Measurements from ENCODE around the gene PRRX2.
"Not testable (repeated sequence)": the region's sequence is repeated elsewhere in the genome, so short reads cannot be mapped to it uniquely, and the experiment has no call there.

PRRX2 gene

DNA sequence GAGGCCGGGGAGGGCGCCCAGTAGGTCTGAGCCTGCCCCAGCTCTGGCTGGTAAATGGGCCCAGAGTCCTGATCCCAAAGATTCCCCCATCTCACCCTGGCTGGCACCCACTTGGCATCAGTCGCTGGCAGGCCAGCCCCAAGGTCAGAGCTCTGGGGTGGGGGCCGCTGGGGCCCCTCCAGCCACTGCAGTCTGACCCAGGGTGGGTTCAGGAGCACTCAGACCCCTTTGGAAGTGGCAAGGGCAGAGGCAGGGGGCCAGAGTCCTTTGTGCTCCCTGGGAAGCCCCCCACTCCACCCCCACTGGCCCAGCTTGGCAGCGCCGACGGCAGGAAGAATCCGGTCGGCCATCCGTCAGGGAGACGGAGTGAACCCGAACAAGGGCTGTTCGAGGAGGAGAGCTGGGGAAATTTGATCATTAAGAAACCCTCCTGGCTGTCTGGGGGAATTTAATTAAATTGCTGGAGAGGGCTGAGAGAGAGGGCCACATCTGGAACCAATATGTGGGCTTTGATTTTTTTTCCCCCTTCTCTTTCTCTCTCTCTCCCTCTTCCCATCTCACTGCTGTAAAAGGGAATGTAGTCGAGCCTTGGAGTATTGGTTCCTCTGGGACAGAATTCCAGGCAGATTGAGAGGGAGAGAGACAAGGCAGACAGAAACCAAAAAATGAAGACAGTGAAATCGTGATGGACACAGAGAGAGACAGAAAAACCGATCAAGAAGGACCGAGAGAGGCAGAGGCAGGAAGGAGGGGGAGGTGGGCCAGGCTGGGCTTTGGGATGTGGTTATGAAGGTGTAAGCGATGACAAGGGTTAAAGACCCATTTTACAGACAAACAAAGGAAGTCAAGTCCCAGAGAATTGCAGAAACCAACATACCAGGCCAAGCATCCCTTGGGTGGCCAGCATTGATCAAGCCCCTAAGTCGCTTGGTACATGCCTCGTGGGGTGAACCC is 15.4 kb upstream of the PRRX2 start:
- H2AFZ ChIP-seq (ENCODE audit: low read depth, low read length) = no peak overlapping the region
- H3K27me3 ChIP-seq (ENCODE audit: insufficient read depth, low read length) = peaks cover 14% of the 10 kb centered on the region
- H3K4me1 ChIP-seq (ENCODE audit: insufficient read depth, low read length) = peaks cover 16% of the 10 kb centered on the region
- no peaks in the 10 kb centered on the region for H3K9me3 ChIP-seq (ENCODE audit: low read length)
- no peak overlapping the region for H3K4me3 ChIP-seq (ENCODE audit: low read length)
- no peaks in the 10 kb centered on the region for H3K36me3 ChIP-seq (ENCODE audit: insufficient read depth, low read length)

- no peak overlapping the region for H2AFZ ChIP-seq (ENCODE audit: low read depth, low read length)
- peaks cover 17% of the 10 kb centered on the region for H3K27me3 ChIP-seq (ENCODE audit: insufficient read depth, low read length)
- peaks cover 16% of the 10 kb centered on the region for H3K4me1 ChIP-seq (ENCODE audit: insufficient read depth, low read length)
- no peaks in the 10 kb centered on the region for H3K36me3 ChIP-seq (ENCODE audit: insufficient read depth, low read length)
- no peak overlapping the region for H3K4me3 ChIP-seq (ENCODE audit: low read length)
- H3K9me3 ChIP-seq (ENCODE audit: low read length) = no peaks in the 10 kb centered on the region
These were observed 14.7 kb upstream of the PRRX2 start for GRCh38 chr9:129650680-129651235.

GRCh38 chr9:129653823-129654553 is 11.5 kb upstream of the PRRX2 start:
- H3K36me3 ChIP-seq (ENCODE audit: insufficient read depth, low read length) = no peaks in the 10 kb centered on the region
- H2AFZ ChIP-seq (ENCODE audit: low read depth, low read length) = no peak overlapping the region
- H3K9me3 ChIP-seq (ENCODE audit: low read length) = no peaks in the 10 kb centered on the region
- peaks cover 20% of the 10 kb centered on the region for H3K27me3 ChIP-seq (ENCODE audit: insufficient read depth, low read length)
- peaks cover 11% of the 10 kb centered on the region for H3K4me1 ChIP-seq (ENCODE audit: insufficient read depth, low read length)
- H3K4me3 ChIP-seq (ENCODE audit: low read length) = no peak overlapping the region

DNA sequence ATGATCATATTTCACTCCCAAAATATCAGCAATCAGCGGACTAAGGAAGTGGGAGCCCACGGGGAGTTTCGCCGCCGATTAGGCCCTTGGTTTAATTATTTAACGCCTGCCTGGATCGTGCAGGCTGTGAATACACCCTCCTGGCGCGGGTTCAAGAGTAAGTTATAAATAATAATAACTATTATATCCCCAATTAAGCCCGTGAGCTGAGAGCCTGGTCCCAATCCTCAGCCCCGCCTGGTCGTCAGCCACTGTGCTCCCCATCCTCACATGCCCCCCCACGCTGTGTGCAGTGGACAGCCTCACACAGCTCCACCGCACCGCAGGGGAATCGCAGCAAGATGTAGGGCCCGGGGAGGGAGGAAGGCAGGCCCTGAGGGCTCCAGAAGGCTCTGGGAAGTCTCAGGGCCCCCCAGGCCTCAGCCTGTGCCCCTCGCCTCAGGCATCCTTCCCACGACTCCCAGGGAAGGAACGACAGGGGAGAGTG is 10.8 kb upstream of the PRRX2 start:
- Histone ChIP-seq H3K4me3 (ENCODE audit: low read length) (no peak overlapping the region), H2AFZ (ENCODE audit: low read depth, low read length) (no peak overlapping the region), H3K27me3 (ENCODE audit: insufficient read depth, low read length) (peaks cover 15% of the 10 kb centered on the region), H3K4me1 (ENCODE audit: insufficient read depth, low read length) (peaks cover 11% of the 10 kb centered on the region), H3K36me3 (ENCODE audit: insufficient read depth, low read length) (no peaks in the 10 kb centered on the region), H3K9me3 (ENCODE audit: low read length) (no peaks in the 10 kb centered on the region)

- Histone ChIP-seq H3K27me3 (ENCODE audit: insufficient read depth, low read length) (peaks cover 15% of the 10 kb centered on the region), H3K9me3 (ENCODE audit: low read length) (no peaks in the 10 kb centered on the region), H3K36me3 (ENCODE audit: insufficient read depth, low read length) (no peaks in the 10 kb centered on the region), H3K4me3 (ENCODE audit: low read length) (no peak overlapping the region), H2AFZ (ENCODE audit: low read depth, low read length) (no peak overlapping the region), H3K4me1 (ENCODE audit: insufficient read depth, low read length) (peaks cover 6% of the 10 kb centered on the region)
These were observed 10.3 kb upstream of the PRRX2 start for GRCh38 chr9:129655154-129655553.

GRCh38 chr9:129655696-129656095 is 9.8 kb upstream of the PRRX2 start:
- Histone ChIP-seq H3K36me3 (ENCODE audit: insufficient read depth, low read length) (no peaks in the 10 kb centered on the region), H3K27me3 (ENCODE audit: insufficient read depth, low read length) (peaks cover 11% of the 10 kb centered on the region), H3K4me3 (ENCODE audit: low read length) (no peak overlapping the region), H2AFZ (ENCODE audit: low read depth, low read length) (no peak overlapping the region), H3K9me3 (ENCODE audit: low read length) (no peaks in the 10 kb centered on the region), H3K4me1 (ENCODE audit: insufficient read depth, low read length) (peaks cover 6% of the 10 kb centered on the region)

GRCh38 chr9:129656795-129657390 is 8.6 kb upstream of the PRRX2 start:
- no peak overlapping the region for H2AFZ ChIP-seq (ENCODE audit: low read depth, low read length)
- H3K4me1 ChIP-seq (ENCODE audit: insufficient read depth, low read length) = peaks cover 6% of the 10 kb centered on the region
- no peaks in the 10 kb centered on the region for H3K9me3 ChIP-seq (ENCODE audit: low read length)
- no peak overlapping the region for H3K4me3 ChIP-seq (ENCODE audit: low read length)
- H3K27me3 ChIP-seq (ENCODE audit: insufficient read depth, low read length) = peaks cover 8% of the 10 kb centered on the region
- no peaks in the 10 kb centered on the region for H3K36me3 ChIP-seq (ENCODE audit: insufficient read depth, low read length)

DNA sequence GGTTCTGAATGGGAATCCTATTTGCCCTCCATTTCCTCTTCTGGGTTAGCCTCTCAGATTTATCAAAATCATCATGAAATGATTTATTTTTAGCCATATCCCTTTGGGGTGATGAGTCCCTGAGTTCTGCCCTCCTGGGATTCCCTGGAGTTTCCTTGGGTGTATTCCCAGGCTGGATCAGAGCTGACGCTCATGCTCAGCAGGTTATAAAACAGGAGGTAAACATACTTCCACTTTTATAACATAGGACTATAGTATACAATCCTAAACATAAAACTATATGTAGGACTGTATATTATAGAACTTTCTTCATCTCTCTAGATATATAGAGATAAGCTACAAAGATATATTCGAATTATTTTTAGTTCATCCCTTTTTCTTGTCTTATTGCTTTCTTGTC is 4.4 kb upstream of the PRRX2 start:
- no peaks in the 10 kb centered on the region for H3K36me3 ChIP-seq (ENCODE audit: insufficient read depth, low read length)
- H3K4me3 ChIP-seq (ENCODE audit: low read length) = no peak overlapping the region
- H2AFZ ChIP-seq (ENCODE audit: low read depth, low read length) = no peak overlapping the region
- H3K27me3 ChIP-seq (ENCODE audit: insufficient read depth, low read length) = peaks cover 33% of the 10 kb centered on the region
- H3K4me1 ChIP-seq (ENCODE audit: insufficient read depth, low read length) = peaks cover 2% of the 10 kb centered on the region
- no peaks in the 10 kb centered on the region for H3K9me3 ChIP-seq (ENCODE audit: low read length)

DNA sequence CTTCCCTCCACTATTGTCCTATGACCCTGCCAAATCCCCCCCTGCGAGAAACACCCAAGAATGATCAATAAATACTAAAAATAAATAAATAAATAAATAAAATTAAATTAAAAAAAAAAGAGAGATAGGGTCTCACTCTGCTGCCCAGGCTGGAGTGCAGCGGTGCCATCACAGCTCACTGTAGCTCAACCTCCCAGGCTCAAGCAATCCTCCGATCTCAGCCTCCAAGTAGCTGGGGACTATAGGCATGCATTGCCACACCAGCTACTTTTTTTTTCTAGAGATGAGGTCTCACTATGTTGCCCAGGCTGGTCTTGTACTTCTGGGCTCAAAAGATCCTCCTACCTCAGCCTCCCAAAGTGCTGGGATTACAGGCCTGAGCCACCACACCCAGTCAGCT is 3.2 kb upstream of the PRRX2 start:
- H2AFZ ChIP-seq (ENCODE audit: low read depth, low read length); H3K4me3 ChIP-seq (ENCODE audit: low read length): not testable (repeated sequence)
- H3K27me3 ChIP-seq (ENCODE audit: insufficient read depth, low read length) = peaks cover 40% of the 10 kb centered on the region

GRCh38 chr9:129664746-129665388 is 580 bp upstream of the PRRX2 start:
- peaks cover 56% of the 10 kb centered on the region for H3K27me3 ChIP-seq (ENCODE audit: insufficient read depth, low read length)
- H3K4me1 ChIP-seq (ENCODE audit: insufficient read depth, low read length) = peaks cover 2% of the 10 kb centered on the region
- no peaks in the 10 kb centered on the region for H3K36me3 ChIP-seq (ENCODE audit: insufficient read depth, low read length)
- H3K9me3 ChIP-seq (ENCODE audit: low read length) = no peaks in the 10 kb centered on the region
- H3K4me3 ChIP-seq (ENCODE audit: low read length) = no peak overlapping the region
- no peak overlapping the region for H2AFZ ChIP-seq (ENCODE audit: low read depth, low read length)

More for the DNA sequence above, 3.2 kb upstream of the PRRX2 start:
- H3K36me3 ChIP-seq (ENCODE audit: insufficient read depth, low read length); H3K4me1 ChIP-seq (ENCODE audit: insufficient read depth, low read length); H3K9me3 ChIP-seq (ENCODE audit: low read length): not testable (repeated sequence)

GRCh38 chr9:129665814-129666520 is 520 bp downstream of the PRRX2 start:
- no peak overlapping the region for H2AFZ ChIP-seq (ENCODE audit: low read depth, low read length)
- H3K9me3 ChIP-seq (ENCODE audit: low read length) = no peaks in the 10 kb centered on the region
- peaks cover 56% of the 10 kb centered on the region for H3K27me3 ChIP-seq (ENCODE audit: insufficient read depth, low read length)
- peaks cover 2% of the 10 kb centered on the region for H3K4me1 ChIP-seq (ENCODE audit: insufficient read depth, low read length)
- no peak overlapping the region for H3K4me3 ChIP-seq (ENCODE audit: low read length)
- H3K36me3 ChIP-seq (ENCODE audit: insufficient read depth, low read length) = no peaks in the 10 kb centered on the region

GRCh38 chr9:129666575-129666974 is 1.1 kb downstream of the PRRX2 start:
- Histone ChIP-seq H3K36me3 (ENCODE audit: insufficient read depth, low read length) (no peaks in the 10 kb centered on the region), H3K27me3 (ENCODE audit: insufficient read depth, low read length) (peaks cover 59% of the 10 kb centered on the region), H3K9me3 (ENCODE audit: low read length) (no peaks in the 10 kb centered on the region), H3K4me3 (ENCODE audit: low read length) (no peak overlapping the region), H2AFZ (ENCODE audit: low read depth, low read length) (no peak overlapping the region), H3K4me1 (ENCODE audit: insufficient read depth, low read length) (peaks cover 2% of the 10 kb centered on the region)

Data from neuron (in vitro differentiated cells).